ENCODE results near the gene APBB2. TPM values are rescaled to one million over a fixed set of nuclear protein-coding genes. Genes with fewer than 3 reads are reported as not detected.

Gene APBB2
- total and polyA plus RNA-seq, 2 of the 8 experiments (the other 6 are each of a cell fraction or from before 2014, with no cell fraction given), result 58.7 to 59.4 TPM

DNA sequence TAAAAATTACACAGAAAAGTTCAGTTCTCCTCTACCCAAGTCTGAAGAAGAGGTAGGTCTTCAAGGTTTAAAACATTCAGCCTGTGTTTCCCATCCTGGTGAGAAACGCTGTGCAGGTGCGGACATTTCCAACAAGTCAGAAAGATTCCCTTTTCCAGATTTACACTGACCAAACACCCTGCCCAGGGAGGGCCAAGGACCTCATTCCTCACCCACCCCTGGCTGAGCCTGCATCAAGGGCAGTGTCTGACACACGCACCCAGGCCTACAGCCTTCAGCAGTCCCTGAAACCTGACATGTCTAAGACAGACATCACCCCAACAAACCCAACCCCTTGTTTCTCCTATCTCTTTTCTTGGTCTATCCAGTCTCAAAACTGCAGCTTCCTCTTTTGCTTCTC, 105.9 kb downstream of the APBB2 start (continued):
- no peak for TF ChIP-seq CHD7 (IDR thresholded peaks at IDR 0.05; ENCODE audit: insufficient replicate concordance, low read length)
- no peak for TF ChIP-seq KDM1A (IDR thresholded peaks at IDR 0.05; ENCODE audit: borderline replicate concordance, low read length)
- TF ChIP-seq TAF7 (optimal IDR thresholded peaks at IDR 0.05; ENCODE audit: borderline replicate concordance, low read depth, low read length), result no peak
- no peak for TF ChIP-seq BCL11A (IDR thresholded peaks at IDR 0.05; ENCODE audit: low read depth in 2 of 2, low read length in 2 of 2)
- no peak for TF ChIP-seq SRF (IDR thresholded peaks at IDR 0.05; ENCODE audit: low read depth, low read length)
- TF ChIP-seq EGR1 (IDR thresholded peaks at IDR 0.05; ENCODE audit: borderline replicate concordance, low read depth, low read length), result no peak
- TF ChIP-seq KDM4A (IDR thresholded peaks at IDR 0.05; ENCODE audit: low read depth, low read length, severe bottlenecking), result no peak
- no peak for TF ChIP-seq PHF8 (conservative IDR thresholded peaks at IDR 0.05; ENCODE audit: low read depth, low read length)
- no peak for TF ChIP-seq RAD21 (IDR thresholded peaks at IDR 0.05 in 1 of 2, conservative IDR thresholded peaks at IDR 0.05 in 1 of 2; ENCODE audit: low read depth in 2 of 2, low read length in 2 of 2)
- no peak for TF ChIP-seq TBP (IDR thresholded peaks at IDR 0.05; ENCODE audit: low read depth, low read length)
- no peak for TF ChIP-seq RXRA (IDR thresholded peaks at IDR 0.05; ENCODE audit: insufficient read depth, low read depth, low read length)
- TF ChIP-seq TEAD4 (IDR thresholded peaks at IDR 0.05; ENCODE audit: low read depth, low read length), result no peak

Measured in H1 (cell line).